ENCODE results near the gene ERVK3-1.

Gene ERVK3-1

DNA sequence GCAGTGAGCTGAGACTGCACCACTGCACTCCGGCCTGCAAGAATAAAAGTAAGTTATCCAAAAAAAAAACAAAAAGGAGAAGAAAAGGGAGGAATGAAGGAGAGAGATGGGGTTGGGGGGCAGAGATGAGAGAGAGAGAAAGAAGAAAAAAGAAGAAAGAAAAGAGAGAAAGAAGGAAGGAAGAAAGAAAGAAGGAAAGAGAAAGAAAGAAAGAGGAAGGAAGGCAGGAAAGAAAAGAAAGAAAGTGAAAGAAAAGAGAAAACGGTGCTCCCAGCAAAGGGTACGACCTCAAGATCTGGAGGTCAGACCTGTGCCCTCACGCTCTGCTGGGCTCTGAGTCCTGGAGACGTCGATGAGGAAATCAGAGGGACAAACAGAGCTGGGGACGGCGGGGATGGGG is 44.4 kb downstream of the ERVK3-1 start:
- in situ Hi-C loops (cut with MboI; ENCODE audit: low sequenced_read_pairs, unreplicated experiment): no loop called here
- TF ChIP-seq CTCF (IDR thresholded peaks at IDR 0.05; ENCODE audit: borderline replicate concordance, control extremely low read depth, extremely low read depth, insufficient read depth, missing control alignments): no peak
- DNase-seq (ENCODE audit: low spot score): no peak

- DNase-seq (ENCODE audit: low spot score): no peak
- TF ChIP-seq CTCF (IDR thresholded peaks at IDR 0.05; ENCODE audit: borderline replicate concordance, control extremely low read depth, extremely low read depth, insufficient read depth, missing control alignments): no peak
- in situ Hi-C loops (cut with MboI; ENCODE audit: low sequenced_read_pairs, unreplicated experiment): no loop called here
Observed at GRCh38 chr19:58350001-58350861, 45.1 kb downstream of the ERVK3-1 start.

GRCh38 chr19:58350871-58351557 is 45.8 kb downstream of the ERVK3-1 start:
- in situ Hi-C loops (cut with MboI; ENCODE audit: low sequenced_read_pairs, unreplicated experiment): no loop called here
- DNase-seq (ENCODE audit: low spot score): no peak
- TF ChIP-seq CTCF (IDR thresholded peaks at IDR 0.05; ENCODE audit: borderline replicate concordance, control extremely low read depth, extremely low read depth, insufficient read depth, missing control alignments): no peak

DNA sequence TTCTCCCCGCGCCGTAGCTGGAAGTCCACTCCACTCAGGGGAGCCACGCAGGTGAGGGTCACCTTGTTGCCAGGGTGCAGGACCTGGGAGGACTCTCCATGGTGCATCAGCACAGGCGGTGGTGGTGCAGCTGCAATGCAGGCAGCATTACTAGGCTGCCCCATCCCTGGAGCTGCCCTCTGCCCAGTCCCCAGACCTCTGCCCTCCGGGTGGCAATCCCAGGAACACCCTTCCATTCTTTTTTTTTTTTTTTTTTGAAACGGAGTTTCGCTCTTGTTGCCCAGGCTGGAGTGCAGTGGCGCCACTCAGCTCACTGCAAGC is 46.3 kb downstream of the ERVK3-1 start:
- no peak for DNase-seq (ENCODE audit: low spot score)
- TF ChIP-seq CTCF (IDR thresholded peaks at IDR 0.05; ENCODE audit: borderline replicate concordance, control extremely low read depth, extremely low read depth, insufficient read depth, missing control alignments): no peak
- in situ Hi-C loops (cut with MboI; ENCODE audit: low sequenced_read_pairs, unreplicated experiment): no loop called here

- DNase-seq (ENCODE audit: low spot score): no peak
- TF ChIP-seq CTCF (IDR thresholded peaks at IDR 0.05; ENCODE audit: borderline replicate concordance, control extremely low read depth, extremely low read depth, insufficient read depth, missing control alignments): no peak
- in situ Hi-C loops (cut with MboI; ENCODE audit: low sequenced_read_pairs, unreplicated experiment): no loop called here
Observed at GRCh38 chr19:58351990-58352755, 47.0 kb downstream of the ERVK3-1 start.

Measured in GM13976 (cell line).